Neural cell (in vitro differentiated cells): ENCODE measurements around the gene ZNF562.

ENCODE experiments used
- RAD21 ChIP-seq: fragments of 450-650 bp; conservative IDR thresholded peaks from 2 replicates; pipeline ENCODE4 v1.6.1; 2014; ENCODE audit warnings: antibody characterized with exemption, mild to moderate bottlenecking, moderate library complexity
- TF ChIP-seq, protein P1 (sequence below): fragments of 450-650 bp; IDR thresholded peaks from 2 replicates; pipeline ENCODE4 v1.5.1; 2014; ENCODE audit warnings: antibody characterized with exemption, mild to moderate bottlenecking, moderate library complexity; ENCODE audit not compliant: poor library complexity, severe bottlenecking

DNA sequence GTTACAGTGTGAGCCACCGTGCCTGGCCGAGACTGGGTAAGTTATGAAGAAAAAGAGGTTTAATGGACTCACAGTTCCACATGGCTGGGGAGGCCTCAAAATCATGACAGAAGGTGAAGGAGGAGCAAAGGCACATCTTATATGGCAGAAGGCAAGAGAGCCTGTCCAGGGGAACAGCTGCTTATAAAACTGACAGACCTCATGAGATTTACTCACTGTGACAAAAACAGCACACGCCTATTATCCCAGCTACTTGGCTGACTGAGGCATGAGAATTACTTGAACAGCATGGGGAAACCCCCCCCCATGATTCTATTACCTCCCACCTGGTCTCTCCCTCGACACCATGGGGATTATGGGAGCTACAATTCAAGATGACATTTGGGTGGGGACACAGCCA is 30.4 kb downstream of the ZNF562 start:
- TF ChIP-seq, protein P1, sequence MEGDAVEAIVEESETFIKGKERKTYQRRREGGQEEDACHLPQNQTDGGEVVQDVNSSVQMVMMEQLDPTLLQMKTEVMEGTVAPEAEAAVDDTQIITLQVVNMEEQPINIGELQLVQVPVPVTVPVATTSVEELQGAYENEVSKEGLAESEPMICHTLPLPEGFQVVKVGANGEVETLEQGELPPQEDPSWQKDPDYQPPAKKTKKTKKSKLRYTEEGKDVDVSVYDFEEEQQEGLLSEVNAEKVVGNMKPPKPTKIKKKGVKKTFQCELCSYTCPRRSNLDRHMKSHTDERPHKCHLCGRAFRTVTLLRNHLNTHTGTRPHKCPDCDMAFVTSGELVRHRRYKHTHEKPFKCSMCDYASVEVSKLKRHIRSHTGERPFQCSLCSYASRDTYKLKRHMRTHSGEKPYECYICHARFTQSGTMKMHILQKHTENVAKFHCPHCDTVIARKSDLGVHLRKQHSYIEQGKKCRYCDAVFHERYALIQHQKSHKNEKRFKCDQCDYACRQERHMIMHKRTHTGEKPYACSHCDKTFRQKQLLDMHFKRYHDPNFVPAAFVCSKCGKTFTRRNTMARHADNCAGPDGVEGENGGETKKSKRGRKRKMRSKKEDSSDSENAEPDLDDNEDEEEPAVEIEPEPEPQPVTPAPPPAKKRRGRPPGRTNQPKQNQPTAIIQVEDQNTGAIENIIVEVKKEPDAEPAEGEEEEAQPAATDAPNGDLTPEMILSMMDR = no peak
- no peak for TF ChIP-seq RAD21
